HCT116 (cell line): Measurements from ENCODE around the gene GPRC5C. TPM values are rescaled to one million over a fixed set of nuclear protein-coding genes. Genes with fewer than 3 reads are reported as not detected.

Source experiments
- ATAC-seq: fragments of 200-7000 bp; cut with Tn5 transposase; 2 replicates; pipeline ENCODE4 v1.9.1; 2020; ENCODE audit warnings: mild to moderate bottlenecking, moderate library complexity
- BruUV-seq: library from RNA; stranded (reverse); fragments of 400-500 nt; replicated peaks from 2 replicates; lab custom pipeline; 2021; lab: Mats Ljungman, UMichigan
- CTCF ChIA-PET: fragments of 300-600 bp; sonication (Branson Sonifier 250); formaldehyde crosslinking; loops from one replicate; lab custom pipeline; 2021; ENCODE audit warnings: antibody characterized with exemption; lab: Charles Lee
- POLR2A ChIA-PET: fragments of 300-600, 350-600 bp; sonication (Branson Sonifier 250); formaldehyde crosslinking; loops from one replicate; lab custom pipeline; 2021; ENCODE audit warnings: antibody characterized with exemption; lab: Charles Lee
- RAD21 ChIA-PET, 2 experiments: fragments of 300-600 bp; sonication (Branson Sonifier 250); formaldehyde crosslinking; loops; one replicate each; lab custom pipeline; 2023; ENCODE audit warnings: low total read pairs in 2 of 2; ENCODE audit not compliant: uncharacterized antibody in 2 of 2, unreplicated experiment in 2 of 2, low non-redundant PET in 1 of 2; lab: Charles Lee
- DNase-seq: peaks from one replicate; pipeline ENCODE4 v3.0.0-alpha.2; 2010; ENCODE audit warnings: low read depth, low spot score
- H2AFZ ChIP-seq: fragments of 200-600 bp; shearing (Covaris generic), sonication (generic); 2 replicates; pipeline ENCODE4 v1.6.1; 2017; ENCODE audit warnings: low read depth, mixed run types, mixed read lengths, antibody characterized with exemption, low read length; ENCODE audit not compliant: poor library complexity, severe bottlenecking
- H3K27ac ChIP-seq: 2 replicates; pipeline ENCODE4 v1.5.1; 2012; ENCODE audit warnings: low read depth, low read length
- H3K27me3 ChIP-seq: fragments of 200-600 bp; sonication (generic); 2 replicates; pipeline ENCODE4 v1.6.1; 2016; ENCODE audit warnings: mixed run types, low read length, mixed read lengths; ENCODE audit not compliant: insufficient read depth
- H3K36me3 ChIP-seq, 2 experiments: fragments of 200-500 bp in 1 of 2; fragments of 200-600 bp in 1 of 2; sonication (Bioruptor generic) in 1 of 2; sonication (generic) in 1 of 2; 2 replicates each; pipeline versions ENCODE4 v1.5.1 to v1.6.1; 2014 to 2016; ENCODE audit warnings: low read length in 2 of 2, inconsistent platforms in 1 of 2, mixed read lengths in 1 of 2, mixed run types in 1 of 2; ENCODE audit not compliant: insufficient read depth in 2 of 2, control insufficient read depth in 1 of 2
- H3K4me1 ChIP-seq, 2 experiments: fragments of 200-600 bp in 1 of 2; sonication (generic) in 1 of 2; 2 replicates each; pipeline versions ENCODE4 v1.5.1 to v1.6.1; 2012 to 2017; ENCODE audit warnings: low read length in 2 of 2, inconsistent platforms in 1 of 2, mild to moderate bottlenecking in 1 of 2, mixed read lengths in 1 of 2, mixed run types in 1 of 2, moderate library complexity in 1 of 2; ENCODE audit not compliant: insufficient read depth in 2 of 2, control insufficient read depth in 1 of 2
- H3K4me2 ChIP-seq: fragments of 200-600 bp; sonication (generic); 2 replicates; pipeline ENCODE4 v1.6.1; 2017; ENCODE audit warnings: mixed run types, low read length, mixed read lengths
- H3K4me3 ChIP-seq, 2 experiments: fragments of 200-600 bp in 1 of 2; sonication (generic) in 1 of 2; replicated peaks in 1 of 2; 2 replicates each; pipeline ENCODE4 v1.5.1; 2011 to 2016; ENCODE audit warnings: low read length in 2 of 2, control low read depth in 1 of 2, low read depth in 1 of 2, mild to moderate bottlenecking in 1 of 2, mixed read lengths in 1 of 2, mixed run types in 1 of 2
- H3K79me2 ChIP-seq: fragments of 200-600 bp; sonication (generic); 2 replicates; pipeline ENCODE4 v1.6.1; 2017; ENCODE audit warnings: mild to moderate bottlenecking, mixed run types, low read length, moderate library complexity, mixed read lengths; ENCODE audit not compliant: insufficient read depth
- H3K9ac ChIP-seq: fragments of 200-600 bp; sonication (generic); 2 replicates; pipeline ENCODE4 v1.6.1; 2016; ENCODE audit warnings: low read length, mixed read lengths
- H3K9me2 ChIP-seq: fragments of 200-600 bp; sonication (generic), shearing (Covaris generic); 2 replicates; pipeline ENCODE4 v1.6.1; 2017; ENCODE audit warnings: mixed run types, mild to moderate bottlenecking, moderate library complexity; ENCODE audit not compliant: insufficient read depth
- H3K9me3 ChIP-seq, 2 experiments: fragments of 200-500 bp in 1 of 2; fragments of 200-600 bp in 1 of 2; sonication (Bioruptor generic) in 1 of 2; sonication (generic) in 1 of 2; 2 replicates each; pipeline ENCODE4 v1.6.1; 2014 to 2017; ENCODE audit warnings: low read length in 2 of 2, mixed read lengths in 2 of 2, inconsistent platforms in 1 of 2, low read depth in 1 of 2, mild to moderate bottlenecking in 1 of 2, mixed run types in 1 of 2, moderate library complexity in 1 of 2; ENCODE audit not compliant: control insufficient read depth in 1 of 2, insufficient read depth in 1 of 2
- H4K20me1 ChIP-seq: fragments of 200-600 bp; sonication (generic), shearing (Covaris generic); 2 replicates; pipeline ENCODE4 v1.6.1; 2017; ENCODE audit warnings: mixed run types, mild to moderate bottlenecking, moderate library complexity; ENCODE audit not compliant: insufficient read depth
- ATF3 ChIP-seq: IDR thresholded peaks from 2 replicates; pipeline ENCODE4 v1.6.1; 2012
- CTCF ChIP-seq, 3 experiments: fragments of 200-600 bp in 1 of 3; sonication (generic) in 1 of 3; IDR thresholded peaks in 2 of 3; conservative IDR thresholded peaks in 1 of 3; 2 replicates each; pipeline ENCODE4 v1.5.1; 2012 to 2017; ENCODE audit warnings: low read depth in 2 of 3, low read length in 2 of 3, antibody characterized with exemption in 1 of 3, borderline replicate concordance in 1 of 3, control low read depth in 1 of 3, mild to moderate bottlenecking in 1 of 3, mixed read lengths in 1 of 3, mixed run types in 1 of 3, moderate library complexity in 1 of 3; ENCODE audit not compliant: insufficient read depth in 1 of 3
- EGR1 ChIP-seq: IDR thresholded peaks from 2 replicates; pipeline ENCODE4 v1.6.1; 2012; ENCODE audit warnings: low read depth
- ELF1 ChIP-seq: IDR thresholded peaks from 2 replicates; pipeline ENCODE4 v1.6.1; 2012; ENCODE audit warnings: low read depth, borderline replicate concordance
- EZH2 ChIP-seq: fragments of 200-600 bp; sonication (generic); IDR thresholded peaks from 2 replicates; pipeline ENCODE4 v1.6.1; 2017; ENCODE audit warnings: antibody characterized with exemption, mixed run types
- FOSL1 ChIP-seq: IDR thresholded peaks from 2 replicates; pipeline ENCODE4 v1.6.1; 2012; ENCODE audit warnings: low read depth
- JUND ChIP-seq: IDR thresholded peaks from 2 replicates; pipeline ENCODE4 v1.6.1; 2012
- MAX ChIP-seq: IDR thresholded peaks from 2 replicates; pipeline ENCODE4 v1.6.1; 2012
- POLR2A ChIP-seq: IDR thresholded peaks from 2 replicates; pipeline ENCODE4 v1.7.0; 2011; ENCODE audit warnings: borderline replicate concordance; ENCODE audit not compliant: insufficient read depth, insufficient read length; ENCODE audit errors: extremely low read depth
- POLR2AphosphoS5 ChIP-seq: IDR thresholded peaks from 2 replicates; pipeline ENCODE4 v1.6.1; 2011; ENCODE audit warnings: mild to moderate bottlenecking, low read depth, low read length, moderate library complexity
- RAD21 ChIP-seq: IDR thresholded peaks from 2 replicates; pipeline ENCODE4 v1.6.1; 2012; ENCODE audit warnings: low read depth, mild to moderate bottlenecking
- SIN3A ChIP-seq: IDR thresholded peaks from 2 replicates; pipeline ENCODE4 v1.6.1; 2012; ENCODE audit warnings: low read depth
- SP1 ChIP-seq: IDR thresholded peaks from 2 replicates; pipeline ENCODE4 v1.6.1; 2012; ENCODE audit warnings: low read depth
- SRF ChIP-seq: IDR thresholded peaks from 2 replicates; pipeline ENCODE4 v1.6.1; 2012; ENCODE audit warnings: low read depth
- TCF7L2 ChIP-seq: IDR thresholded peaks from 2 replicates; pipeline ENCODE4 v1.7.0; 2011; ENCODE audit warnings: borderline replicate concordance, inconsistent platforms; ENCODE audit not compliant: insufficient read depth, insufficient read length; ENCODE audit errors: extremely low read depth
- YY1 ChIP-seq: IDR thresholded peaks from 2 replicates; pipeline ENCODE4 v1.6.1; 2011; ENCODE audit warnings: low read length, low read depth, moderate library complexity, mild to moderate bottlenecking; ENCODE audit not compliant: insufficient replicate concordance; ENCODE audit errors: extremely low read depth
- ZFX ChIP-seq: fragments of 450-650 bp; IDR thresholded peaks from 2 replicates; pipeline ENCODE4 v1.6.1; 2017
- ZNF274 ChIP-seq: fragments of 200-500 bp; sonication (Bioruptor generic); IDR thresholded peaks from 2 replicates; pipeline ENCODE4 v1.6.1; 2014; ENCODE audit warnings: mild to moderate bottlenecking, low read depth, low read length, inconsistent platforms
- intact Hi-C: fragments of 100-400 bp; cut with micrococcal nuclease; formaldehyde crosslinking; loops from 2 replicates; pipeline ENCODE4 v1.10.0; 2022
- total RNA-seq: library from RNA; stranded (reverse); gene quantifications from one replicate; pipeline ENCODE4 v1.2.1, GENCODE V29; 2021; ENCODE audit not compliant: unreplicated experiment

The GPRC5C gene
- total RNA-seq, 1 experiment from 2014 or later: 54.4 TPM

- no peaks in the 10 kb centered on the region for H4K20me1 ChIP-seq
- DNase-seq (no peak), ATAC-seq (no peak)
- no peak overlapping the region for H3K4me2 ChIP-seq
- no peaks in the 10 kb centered on the region for H3K4me1 ChIP-seq
- no TSS peak for BruUV-seq
- no peak overlapping the region for H2AFZ ChIP-seq
- H3K27ac ChIP-seq: no peak overlapping the region
- ChIA-PET RAD21 (no interaction called here), CTCF (no interaction called here), POLR2A (no interaction called here)
- H3K9ac ChIP-seq: no peak overlapping the region
- peaks cover 13% of the 10 kb centered on the region for H3K27me3 ChIP-seq
- H3K36me3 ChIP-seq: no peaks in the 10 kb centered on the region
- H3K79me2 ChIP-seq: no peaks in the 10 kb centered on the region
- no peaks in the 10 kb centered on the region for H3K9me2 ChIP-seq
- H3K9me3 ChIP-seq: peaks cover 4 to 12% of the 10 kb centered on the region in 2 experiments; a peak in 2 of 4 replicates
- TF ChIP-seq CTCF (IDR thresholded peaks at IDR 0.05 in 2 of 3, conservative IDR thresholded peaks at IDR 0.05 in 1 of 3; ENCODE audit: borderline replicate concordance in 1 of 3, insufficient read depth in 1 of 3, low read depth in 2 of 3, low read length in 2 of 3) (no peak), ZFX (no peak), EGR1 (no peak), ATF3 (no peak)
- no peak overlapping the region for H3K4me3 ChIP-seq
- intact Hi-C loops: no loop called here
Observed at GRCh38 chr17:74475189-74475588, 43.3 kb downstream of the GPRC5C start.

GRCh38 chr17:74477411-74477810 lies 45.5 kb downstream of the GPRC5C start:
- DNase-seq (no peak), ATAC-seq (no peak)
- Histone ChIP-seq H3K9me3 (peaks cover 4 to 12% of the 10 kb centered on the region in 2 experiments; a peak in 2 of 4 replicates), H3K9me2 (no peaks in the 10 kb centered on the region), H3K27me3 (peaks cover 21% of the 10 kb centered on the region), H3K79me2 (no peaks in the 10 kb centered on the region), H3K27ac (no peak overlapping the region), H3K4me1 (no peaks in the 10 kb centered on the region), H2AFZ (no peak overlapping the region), H3K36me3 (no peaks in the 10 kb centered on the region), H3K4me2 (no peak overlapping the region), H3K4me3 (no peak overlapping the region), H4K20me1 (no peaks in the 10 kb centered on the region), H3K9ac (no peak overlapping the region)
- no TSS peak for BruUV-seq
- TF ChIP-seq SIN3A: no peak
- TF ChIP-seq POLR2A: no peak
- TF ChIP-seq ELF1: no peak
- no peak for TF ChIP-seq YY1
- no peak for TF ChIP-seq MAX
- TF ChIP-seq TCF7L2: no peak
- no peak for TF ChIP-seq EZH2
- no peak for TF ChIP-seq ZNF274
- TF ChIP-seq POLR2AphosphoS5: no peak
- no peak for TF ChIP-seq SRF
- TF ChIP-seq ATF3: no peak
- TF ChIP-seq FOSL1: no peak
- TF ChIP-seq ZFX: no peak
- no peak for TF ChIP-seq SP1
- no peak for TF ChIP-seq RAD21
- TF ChIP-seq JUND: no peak
- intact Hi-C loops: no loop called here
- CTCF ChIA-PET: interaction anchor here (1.2 kb wide), 1 partner anchor 98 kb away, joined by 4 read pairs; no protein-coding TSS in a partner anchor
- RAD21 ChIA-PET: interaction anchor here in 1 of 2 experiments (1.6 kb wide), 1 partner anchor 125 kb away, joined by 3 read pairs; no protein-coding TSS in a partner anchor
- POLR2A ChIA-PET: interaction anchor here (1.2 kb wide), 1 partner anchor 109 kb away, joined by 5 read pairs; no protein-coding TSS in a partner anchor
